Activated T-cell treated with anti-CD3 and anti-CD28 coated beads, Interleukin-2, amount 50 U/mL, for 4 hours (primary cell): Measurements from ENCODE around the gene RABAC1. TPM values are rescaled to one million over a fixed set of nuclear protein-coding genes. Genes with fewer than 3 reads are reported as not detected.
A peak's percentile ranks its signal among the peaks of the same experiment; 100 is the strongest.

Experiments used
- ATAC-seq, 2 donors: fragments of 200-7000 bp; cut with Tn5 transposase; one replicate each; pipeline ENCODE4 v1.10.0; 2021
- DNase-seq: peaks from one replicate; pipeline ENCODE4 v3.0.0-alpha.2; 2020
- H3K27me3 Mint-ChIP-seq: one replicate; pipeline ENCODE4 v1.8.0; 2021; ENCODE audit warnings: low read depth, mixed read lengths
- H3K36me3 Mint-ChIP-seq: one replicate; pipeline ENCODE4 v1.8.0; 2022; ENCODE audit warnings: mixed read lengths; ENCODE audit not compliant: insufficient read depth
- H3K4me1 Mint-ChIP-seq: one replicate; pipeline ENCODE4 v1.8.0; 2021; ENCODE audit warnings: low read depth, mixed read lengths
- H3K4me3 Mint-ChIP-seq: one replicate; pipeline ENCODE4 v1.8.0; 2021; ENCODE audit warnings: mild to moderate bottlenecking, moderate library complexity, mixed read lengths
- H3K9me3 Mint-ChIP-seq: one replicate; pipeline ENCODE4 v1.8.0; 2021; ENCODE audit warnings: mixed read lengths
- total RNA-seq, 3 donors: library from RNA; stranded (reverse); gene quantifications; one replicate each; pipeline ENCODE4 v1.2.1, GENCODE V29; 2021

RABAC1 gene
- total RNA-seq, 3 donors from 2014 or later, result 63.1 to 82.1 (median 70.4) TPM

DNA sequence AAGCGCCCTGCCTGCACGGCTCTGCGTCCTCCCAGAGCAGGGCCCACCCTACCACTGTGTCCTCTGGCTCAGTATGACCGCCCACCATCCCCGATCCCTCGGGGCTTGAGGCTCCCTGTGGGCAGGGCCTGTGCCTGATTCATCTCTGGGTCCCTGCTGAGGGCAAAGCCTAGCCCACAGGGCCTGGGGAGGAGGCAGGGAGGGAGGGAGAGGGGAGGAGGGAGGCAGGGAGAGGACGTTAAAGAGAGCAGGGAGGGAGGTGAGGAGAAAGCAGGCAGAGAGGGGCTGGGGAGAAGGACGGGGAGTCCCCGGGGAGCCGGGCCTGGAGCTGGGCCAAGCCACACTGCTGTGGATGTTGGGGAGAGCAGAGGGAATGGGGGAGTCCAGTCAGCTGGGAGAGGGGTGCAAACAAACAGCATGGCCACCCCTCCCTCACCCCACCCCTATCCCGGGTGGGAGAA, 26.8 kb downstream of the RABAC1 start:
- Mint-ChIP-seq H3K36me3 (no peaks in the 10 kb centered on the region), H3K4me3 (no peak overlapping the region), H3K9me3 (no peaks in the 10 kb centered on the region), H3K4me1 (peaks cover 60% of the 10 kb centered on the region), H3K27me3 (peaks cover 4% of the 10 kb centered on the region)
- ATAC-seq, result no peak
- DNase-seq, result no peak

DNA sequence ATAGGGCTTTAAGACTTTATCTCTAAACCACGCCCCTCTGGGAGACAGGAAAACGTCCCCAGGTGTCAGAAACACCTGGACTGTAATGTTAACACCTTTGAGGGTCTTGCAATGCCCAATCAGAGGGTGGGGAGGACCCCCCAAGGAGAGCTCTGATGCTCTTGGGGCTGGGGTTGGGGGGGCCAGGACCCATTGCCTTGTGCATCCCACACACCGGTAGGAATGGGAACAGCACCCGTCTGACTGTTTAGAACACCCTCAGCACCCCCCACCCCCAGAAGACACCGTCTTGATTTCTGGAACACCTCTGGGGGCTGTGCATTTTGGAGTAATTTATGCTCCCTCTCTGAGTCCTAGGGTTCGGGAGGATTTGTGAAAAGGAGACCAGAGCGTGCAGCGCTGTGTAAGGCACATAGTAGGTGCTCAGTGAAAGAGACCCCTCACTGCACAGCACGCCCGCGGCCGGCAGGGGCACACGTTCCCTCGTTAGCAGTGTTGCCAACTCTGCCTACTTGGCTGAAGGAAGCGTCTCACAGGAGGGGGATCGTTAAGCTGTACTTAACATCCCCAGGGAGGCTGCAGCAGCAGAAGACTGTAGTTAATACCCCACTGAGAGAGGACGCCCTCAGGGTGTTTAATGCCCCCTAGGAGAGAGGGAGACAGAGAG, 28.1 kb downstream of the RABAC1 start:
- Mint-ChIP-seq H3K4me3 (no peak overlapping the region), H3K4me1 (peaks cover 51% of the 10 kb centered on the region), H3K9me3 (no peaks in the 10 kb centered on the region), H3K36me3 (no peaks in the 10 kb centered on the region), H3K27me3 (peaks cover 2% of the 10 kb centered on the region)
- ATAC-seq (no peak), DNase-seq (no peak)

- Mint-ChIP-seq H3K4me3 (no peak overlapping the region), H3K36me3 (no peaks in the 10 kb centered on the region), H3K27me3 (peaks cover 2% of the 10 kb centered on the region), H3K4me1 (peaks cover 47% of the 10 kb centered on the region), H3K9me3 (no peaks in the 10 kb centered on the region)
- DNase-seq, result no peak
- no peak for ATAC-seq
Observed at GRCh38 chr19:41930322-41930722, 28.8 kb downstream of the RABAC1 start.

- Mint-ChIP-seq H3K4me1 (peaks cover 40% of the 10 kb centered on the region), H3K4me3 (peak overlapping the region; percentile 37), H3K27me3 (no peaks in the 10 kb centered on the region), H3K36me3 (no peaks in the 10 kb centered on the region), H3K9me3 (no peaks in the 10 kb centered on the region)
- DNase-seq (no peak), ATAC-seq (no peak)
Observed at GRCh38 chr19:41929536-41930071, 29.5 kb downstream of the RABAC1 start.

DNA sequence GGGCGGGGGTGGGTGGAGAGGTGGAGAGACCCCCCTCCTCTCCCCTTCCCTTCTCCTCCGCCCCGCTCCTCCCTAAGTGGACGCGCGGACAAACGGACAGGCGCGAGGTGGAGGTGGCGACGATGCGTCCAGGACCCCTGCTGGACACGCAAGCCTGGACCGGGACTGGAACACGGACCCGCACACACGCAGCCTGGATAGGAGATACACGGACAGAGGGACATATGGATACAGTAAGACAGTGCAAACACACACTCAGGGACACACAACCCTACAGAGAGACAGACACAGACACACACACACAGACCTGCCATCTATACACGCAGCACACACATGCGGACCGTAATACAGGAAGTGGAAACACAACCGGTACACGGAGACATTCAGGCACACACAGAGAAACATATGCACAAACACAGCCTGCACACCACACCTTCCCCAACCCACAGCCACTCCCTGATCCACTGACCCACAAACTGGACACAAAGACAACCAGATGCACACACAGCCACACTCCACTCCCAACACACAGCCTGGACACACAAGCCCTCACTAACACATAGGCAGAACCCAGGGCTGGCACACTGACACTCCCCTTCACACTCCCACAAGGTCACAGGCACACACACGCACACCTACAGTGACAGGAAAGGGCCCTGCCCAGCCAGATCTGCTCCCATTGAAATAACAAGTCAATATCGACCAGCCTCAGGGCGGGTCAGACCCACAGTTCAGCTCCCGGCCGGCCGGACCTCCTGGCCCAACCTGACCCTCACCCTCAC, 30.2 kb downstream of the RABAC1 start:
- peak overlapping the region; percentile 83 for H3K4me3 Mint-ChIP-seq
- DNase-seq (no peak), ATAC-seq (peak; percentile 65 to 68)
- H3K4me1 Mint-ChIP-seq, result peaks cover 36% of the 10 kb centered on the region
- H3K36me3 Mint-ChIP-seq, result no peaks in the 10 kb centered on the region
- H3K9me3 Mint-ChIP-seq, result no peaks in the 10 kb centered on the region
- H3K27me3 Mint-ChIP-seq, result no peaks in the 10 kb centered on the region

DNA sequence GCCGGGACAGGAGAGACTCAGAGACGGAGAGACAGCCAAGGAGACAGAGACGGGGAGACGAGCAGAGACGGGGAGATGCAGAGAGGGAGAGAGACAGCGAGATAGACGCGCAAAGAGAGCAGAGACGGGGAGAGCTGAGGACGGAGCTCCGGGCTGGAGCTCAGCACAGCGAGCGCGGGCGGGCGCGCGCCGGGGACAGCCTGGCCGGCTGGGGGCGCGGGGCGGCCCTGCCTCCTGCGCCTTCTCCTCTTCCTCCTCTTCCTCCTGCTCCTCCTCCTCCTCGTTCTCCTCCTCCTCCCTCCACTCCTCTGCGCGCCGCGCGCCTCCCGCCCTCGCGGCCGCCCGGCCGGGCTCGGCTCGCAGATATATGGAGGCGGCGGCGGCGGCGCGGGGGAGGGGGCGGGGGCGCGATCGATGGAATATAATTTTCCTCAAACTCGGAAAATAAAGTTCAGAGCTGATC, 30.9 kb downstream of the RABAC1 start, which contains the start of gene ERFL:
Gene ERFL (minus strand): TSS at position 229 of the 463 bp plus-strand sequence. CDS start 15,530 bp downstream, outside the sequence.
- Mint-ChIP-seq H3K36me3 (peaks cover 2% of the 10 kb centered on the region), H3K27me3 (no peaks in the 10 kb centered on the region), H3K4me3 (peak within 1 kb of the TSS; percentile 83), H3K4me1 (peaks cover 32% of the 10 kb centered on the region), H3K9me3 (no peaks in the 10 kb centered on the region)
- peak; percentile 58 to 62 for ATAC-seq
- peak; percentile 38 for DNase-seq

- peaks cover 33% of the 10 kb centered on the region for H3K4me1 Mint-ChIP-seq
- peak overlapping the region; percentile 82 for H3K4me3 Mint-ChIP-seq
- ATAC-seq (peak; percentile 19 to 36), DNase-seq (peak; percentile 37)
- no peaks in the 10 kb centered on the region for H3K9me3 Mint-ChIP-seq
- peaks cover 2% of the 10 kb centered on the region for H3K27me3 Mint-ChIP-seq
- peaks cover 2% of the 10 kb centered on the region for H3K36me3 Mint-ChIP-seq
Observed at GRCh38 chr19:41927497-41928192, 31.5 kb downstream of the RABAC1 start.

GRCh38 chr19:41926763-41927496, 32.2 kb downstream of the RABAC1 start:
- peaks cover 2% of the 10 kb centered on the region for H3K36me3 Mint-ChIP-seq
- H3K4me3 Mint-ChIP-seq, result no peak overlapping the region
- ATAC-seq (no peak), DNase-seq (no peak)
- H3K27me3 Mint-ChIP-seq, result peaks cover 6% of the 10 kb centered on the region
- H3K9me3 Mint-ChIP-seq, result no peaks in the 10 kb centered on the region
- H3K4me1 Mint-ChIP-seq, result peaks cover 37% of the 10 kb centered on the region

DNA sequence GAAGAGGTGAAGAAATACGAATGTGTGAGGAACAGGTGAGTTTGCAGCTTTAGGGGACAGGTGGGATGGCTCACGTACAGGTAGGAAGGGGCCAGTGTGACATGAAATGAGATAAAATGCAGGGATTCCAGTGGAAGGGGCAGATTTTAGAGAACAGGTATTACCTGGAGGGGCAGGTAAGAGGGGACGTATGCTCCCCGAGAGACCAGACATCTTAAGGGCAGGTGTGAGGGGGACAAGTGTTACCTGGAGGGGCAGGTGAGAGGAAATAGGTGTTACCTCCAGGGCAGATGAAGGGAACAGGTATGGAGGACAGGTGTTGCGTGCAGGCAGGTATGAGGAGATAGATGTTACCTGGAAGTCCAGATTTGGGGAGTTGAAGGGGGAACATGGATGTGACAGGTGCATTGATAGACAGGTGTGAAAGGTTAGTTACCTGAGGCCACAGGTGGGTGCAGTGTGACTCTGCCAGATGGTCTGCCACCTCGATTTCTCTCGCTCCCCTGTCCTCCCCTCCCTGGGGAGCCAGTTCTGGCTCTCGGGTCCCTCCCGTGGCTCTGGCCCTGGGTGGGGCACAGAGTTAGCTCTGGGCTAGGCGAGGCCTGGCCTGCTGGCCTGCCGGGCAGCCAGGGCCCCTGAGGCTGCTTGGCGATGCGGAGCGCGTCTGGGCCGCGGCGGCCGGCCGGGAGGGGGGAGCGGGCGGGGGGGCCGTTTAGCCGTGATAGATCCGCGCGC, 32.9 kb downstream of the RABAC1 start:
- peaks cover 6% of the 10 kb centered on the region for H3K27me3 Mint-ChIP-seq

DNA sequence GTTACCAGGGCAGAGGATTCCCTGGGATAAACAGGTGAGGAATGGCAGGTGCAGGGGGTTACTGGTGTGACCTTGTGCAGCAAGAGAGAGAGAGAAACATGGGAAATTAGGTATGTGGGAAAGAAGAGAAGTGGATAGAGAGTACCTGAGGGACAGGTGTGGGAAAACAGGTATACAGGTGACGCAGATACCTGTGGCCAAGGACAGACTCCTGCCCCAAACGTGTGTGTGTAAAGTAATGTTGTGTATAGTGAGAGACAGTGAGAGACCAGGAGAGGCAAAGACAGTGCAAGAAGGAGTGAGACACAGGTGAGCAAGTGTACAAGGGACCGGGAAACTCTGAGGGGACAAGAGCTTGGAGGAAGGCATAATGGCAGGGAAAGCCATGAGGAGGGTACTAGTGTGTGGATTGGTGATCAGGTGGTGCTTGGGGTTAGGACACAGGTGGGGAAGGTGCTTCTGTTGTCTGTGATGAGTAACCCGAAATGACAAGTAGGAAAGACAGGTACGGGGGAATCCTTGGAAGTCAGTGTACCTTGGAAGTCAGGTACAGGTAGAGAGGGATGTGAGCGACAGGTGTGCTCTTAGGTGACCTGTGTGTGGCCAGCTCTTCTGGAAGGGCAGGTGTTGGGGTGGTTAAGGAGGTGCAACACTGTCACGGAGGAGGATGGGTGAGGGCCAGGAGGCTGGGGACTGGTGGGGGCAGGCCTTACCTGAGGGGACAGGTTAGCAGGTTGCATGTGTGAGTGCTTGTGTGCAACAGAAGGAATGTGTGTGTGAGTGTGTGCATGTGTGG, 33.7 kb downstream of the RABAC1 start:
- peaks cover 34% of the 10 kb centered on the region for H3K4me1 Mint-ChIP-seq
- H3K4me3 Mint-ChIP-seq, result no peak overlapping the region
- no peak for DNase-seq
- peaks cover 2% of the 10 kb centered on the region for H3K36me3 Mint-ChIP-seq
- peaks cover 6% of the 10 kb centered on the region for H3K27me3 Mint-ChIP-seq
- ATAC-seq, result no peak
- H3K9me3 Mint-ChIP-seq, result no peaks in the 10 kb centered on the region

More for the DNA sequence above, 32.9 kb downstream of the RABAC1 start:
- DNase-seq, result no peak
- ATAC-seq, result no peak
- H3K9me3 Mint-ChIP-seq, result no peaks in the 10 kb centered on the region
- H3K4me1 Mint-ChIP-seq, result peaks cover 38% of the 10 kb centered on the region
- peaks cover 2% of the 10 kb centered on the region for H3K36me3 Mint-ChIP-seq
- no peak overlapping the region for H3K4me3 Mint-ChIP-seq

GRCh38 chr19:41924151-41925145, 34.7 kb downstream of the RABAC1 start:
- H3K4me3 Mint-ChIP-seq, result no peak overlapping the region
- no peak for ATAC-seq

More at GRCh38 chr19:41924151-41925145, 34.7 kb downstream of the RABAC1 start:
- Mint-ChIP-seq H3K4me1 (peaks cover 25% of the 10 kb centered on the region), H3K36me3 (peaks cover 2% of the 10 kb centered on the region), H3K9me3 (no peaks in the 10 kb centered on the region), H3K27me3 (peaks cover 6% of the 10 kb centered on the region)
- DNase-seq, result no peak
